ENCODE measurements around the gene HSPA12A.

HSPA12A gene

DNA sequence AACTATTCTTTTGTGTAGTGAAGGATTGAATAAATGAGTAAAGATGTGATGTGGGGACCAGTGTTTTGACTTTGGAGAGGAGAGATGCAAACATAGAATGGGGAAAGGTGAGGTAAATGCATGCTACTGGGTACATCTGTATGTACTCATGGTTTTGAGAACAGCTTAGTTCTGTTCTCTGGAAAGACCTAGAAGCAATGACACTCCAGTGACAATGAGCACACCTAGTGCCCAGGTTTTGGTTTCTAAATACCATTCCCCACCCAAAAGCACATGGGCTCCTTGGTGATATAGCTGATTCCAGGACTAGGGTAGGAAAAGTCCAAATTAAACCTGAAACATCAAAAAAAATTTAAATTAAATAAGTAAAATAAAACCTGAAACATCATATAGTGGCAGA, 22.6 kb upstream of the HSPA12A start:
- DNase-seq (ENCODE audit: insufficient read length, low spot score) (no peak), FAIRE-seq (no peak)
- TF ChIP-seq, protein P1, sequence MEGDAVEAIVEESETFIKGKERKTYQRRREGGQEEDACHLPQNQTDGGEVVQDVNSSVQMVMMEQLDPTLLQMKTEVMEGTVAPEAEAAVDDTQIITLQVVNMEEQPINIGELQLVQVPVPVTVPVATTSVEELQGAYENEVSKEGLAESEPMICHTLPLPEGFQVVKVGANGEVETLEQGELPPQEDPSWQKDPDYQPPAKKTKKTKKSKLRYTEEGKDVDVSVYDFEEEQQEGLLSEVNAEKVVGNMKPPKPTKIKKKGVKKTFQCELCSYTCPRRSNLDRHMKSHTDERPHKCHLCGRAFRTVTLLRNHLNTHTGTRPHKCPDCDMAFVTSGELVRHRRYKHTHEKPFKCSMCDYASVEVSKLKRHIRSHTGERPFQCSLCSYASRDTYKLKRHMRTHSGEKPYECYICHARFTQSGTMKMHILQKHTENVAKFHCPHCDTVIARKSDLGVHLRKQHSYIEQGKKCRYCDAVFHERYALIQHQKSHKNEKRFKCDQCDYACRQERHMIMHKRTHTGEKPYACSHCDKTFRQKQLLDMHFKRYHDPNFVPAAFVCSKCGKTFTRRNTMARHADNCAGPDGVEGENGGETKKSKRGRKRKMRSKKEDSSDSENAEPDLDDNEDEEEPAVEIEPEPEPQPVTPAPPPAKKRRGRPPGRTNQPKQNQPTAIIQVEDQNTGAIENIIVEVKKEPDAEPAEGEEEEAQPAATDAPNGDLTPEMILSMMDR (IDR thresholded peaks at IDR 0.05; ENCODE audit: insufficient read depth, missing control alignments): no peak

DNA sequence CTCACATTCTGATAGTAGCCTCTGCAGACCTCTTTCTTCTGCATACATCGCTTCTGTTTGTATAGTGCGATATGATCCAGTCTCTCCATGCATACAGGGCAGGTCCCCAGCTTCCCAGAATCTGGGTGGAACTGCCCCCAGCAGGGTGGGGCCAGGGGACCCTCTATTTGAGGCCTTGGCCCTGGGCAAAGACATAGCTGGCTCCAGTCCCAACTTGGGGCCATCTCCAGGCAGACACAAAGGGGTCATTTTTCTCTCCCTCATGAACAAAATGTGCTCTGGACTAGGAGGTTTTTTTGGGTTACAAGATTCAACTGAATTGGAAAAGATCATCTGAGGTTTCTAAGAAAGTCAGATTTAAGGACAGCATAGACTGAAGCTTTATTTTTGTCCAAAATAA, 21.1 kb upstream of the HSPA12A start:
- TF ChIP-seq, protein P1 (IDR thresholded peaks at IDR 0.05; ENCODE audit: insufficient read depth, missing control alignments): no peak
- FAIRE-seq: no peak

DNA sequence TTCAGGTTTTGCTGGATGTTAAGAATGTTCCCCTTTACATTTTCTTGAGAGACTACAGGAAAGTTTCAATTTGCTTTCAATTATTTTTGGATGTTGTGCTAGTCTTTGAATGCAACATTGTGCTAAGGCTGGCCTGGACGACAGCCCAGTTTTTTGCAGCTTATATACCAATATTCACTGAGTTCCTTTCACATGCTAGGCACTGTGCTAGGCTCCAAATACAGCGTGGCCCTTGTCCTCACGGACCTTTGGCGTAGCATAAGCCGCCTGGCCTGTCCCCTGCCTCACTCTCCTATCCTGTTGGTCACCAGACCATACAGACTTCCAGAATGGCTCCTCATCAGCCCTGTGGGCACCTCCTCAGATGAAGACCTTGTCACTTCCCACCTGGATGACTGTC, 19.5 kb upstream of the HSPA12A start:
- no peak for FAIRE-seq
- no peak for DNase-seq (ENCODE audit: insufficient read length, low spot score)
- TF ChIP-seq, protein P1 (IDR thresholded peaks at IDR 0.05; ENCODE audit: insufficient read depth, missing control alignments): no peak

More for the DNA sequence above, 21.1 kb upstream of the HSPA12A start:
- no peak for DNase-seq (ENCODE audit: insufficient read length, low spot score)

DNA sequence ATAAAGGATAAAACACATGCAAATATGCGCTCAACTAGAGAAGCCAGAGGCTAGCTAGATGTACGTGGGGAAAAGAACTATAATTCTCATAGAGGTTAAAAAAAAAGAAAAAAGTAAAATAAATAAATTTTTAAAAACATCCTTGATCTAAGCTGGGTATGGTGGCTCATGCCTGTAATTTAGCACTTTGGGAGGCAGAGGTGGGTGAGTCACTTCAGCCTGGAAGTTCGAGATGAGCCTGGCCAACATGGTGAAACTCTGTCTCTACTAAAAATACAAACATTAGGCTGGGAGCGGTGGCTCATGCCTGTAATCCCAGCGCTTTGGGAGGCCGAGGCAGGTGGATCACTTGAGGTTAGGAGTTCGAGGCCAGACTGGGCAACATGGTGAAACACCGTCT, 18.6 kb upstream of the HSPA12A start:
- FAIRE-seq (no peak), DNase-seq (ENCODE audit: insufficient read length, low spot score) (no peak)
- TF ChIP-seq, protein P1 (IDR thresholded peaks at IDR 0.05; ENCODE audit: insufficient read depth, missing control alignments): no peak

DNA sequence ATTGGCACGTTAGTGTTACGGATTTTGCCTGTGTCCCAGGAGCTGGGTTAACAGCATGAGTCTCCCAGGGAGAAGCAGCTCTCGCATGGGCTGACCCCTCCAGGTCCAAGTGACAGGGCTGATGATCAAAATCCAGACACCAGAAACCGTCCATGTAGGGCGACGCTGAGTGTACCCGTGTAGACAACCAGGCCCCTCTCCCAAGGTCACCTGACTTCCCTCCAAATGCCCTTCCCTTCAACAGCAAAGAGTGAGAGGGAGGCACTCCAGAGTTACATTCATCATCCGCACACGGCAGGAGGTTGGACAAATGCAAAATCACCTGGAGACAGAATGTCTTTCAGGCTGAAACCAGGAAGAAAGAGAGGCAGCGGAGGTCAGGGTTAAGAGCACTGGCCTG, 14.9 kb upstream of the HSPA12A start:
- DNase-seq (ENCODE audit: insufficient read length, low spot score) (no peak), FAIRE-seq (no peak)
- TF ChIP-seq, protein P1 (IDR thresholded peaks at IDR 0.05; ENCODE audit: insufficient read depth, missing control alignments): no peak

DNA sequence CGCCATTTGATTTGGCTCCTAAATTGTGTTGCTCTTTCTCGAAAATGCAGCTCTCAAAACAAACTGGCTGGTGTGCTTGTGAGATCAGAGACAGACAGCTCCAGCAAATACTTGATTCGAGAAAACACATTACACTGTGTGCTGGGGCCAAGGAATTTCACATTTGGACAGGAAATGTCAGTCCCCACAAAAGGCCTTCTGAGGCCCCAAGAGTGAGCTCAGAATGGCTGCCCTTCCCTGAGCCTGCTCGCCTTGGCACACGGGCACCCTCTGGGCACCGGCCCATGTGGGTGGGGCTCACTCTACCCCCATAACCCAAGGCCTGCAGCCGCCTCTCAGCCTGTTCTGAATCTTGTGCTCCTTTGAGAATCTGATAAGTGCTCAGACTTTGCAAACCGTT, 13.9 kb upstream of the HSPA12A start:
- DNase-seq (ENCODE audit: insufficient read length, low spot score) (no peak), FAIRE-seq (no peak)
- TF ChIP-seq, protein P1 (IDR thresholded peaks at IDR 0.05; ENCODE audit: insufficient read depth, missing control alignments): no peak

DNA sequence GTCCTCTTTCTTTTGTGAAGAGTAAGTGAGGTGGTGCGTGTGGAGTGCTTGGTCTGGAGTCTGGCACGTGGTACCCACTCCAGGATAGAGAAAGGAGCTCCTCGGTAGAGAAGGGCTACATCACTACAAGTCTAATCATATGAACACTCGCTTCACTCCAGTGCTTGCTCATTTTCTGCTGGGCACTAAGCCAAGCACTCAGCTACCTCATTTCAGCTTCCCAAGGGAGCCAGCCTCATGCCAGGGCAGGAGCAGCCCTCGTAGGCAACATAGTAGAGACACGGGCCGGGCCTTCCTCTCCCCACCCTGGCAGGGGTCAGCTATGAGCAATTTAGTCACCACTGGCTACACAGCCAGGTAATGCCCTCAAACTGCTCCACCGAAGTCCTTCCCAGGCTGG, 11.4 kb upstream of the HSPA12A start:
- FAIRE-seq (no peak), DNase-seq (ENCODE audit: insufficient read length, low spot score) (no peak)
- TF ChIP-seq, protein P1 (IDR thresholded peaks at IDR 0.05; ENCODE audit: insufficient read depth, missing control alignments): no peak

Measured in D721Med (cell line).